Activated CD4-positive, CD25-positive, alpha-beta regulatory T cell treated with anti-CD3 and anti-CD28 coated beads, Interleukin-2, amount 50 U/mL, for 24 hours (primary cell): ENCODE data around the gene SPHK2.

Experiments used
- ATAC-seq, 2 donors: fragments of 150-1000 bp; cut with Tn5 transposase; one replicate each; pipeline ENCODE4 v1.10.0; 2021; ENCODE audit warnings: mild to moderate bottlenecking in 1 of 2, moderate library complexity in 1 of 2

Gene SPHK2

GRCh38 chr19:48603850-48604249 lies 15.5 kb upstream of the SPHK2 start:
- ATAC-seq, result no peak

- ATAC-seq, result no peak
Measured at GRCh38 chr19:48606463-48607358, 12.6 kb upstream of the SPHK2 start, which contains the start of gene SPACA4. TSS of gene SPACA4 (plus strand) at chr19:48606742. CDS start at chr19:48606979, 237 bp downstream.

- no peak for ATAC-seq
Measured at GRCh38 chr19:48607359-48607755, 11.9 kb upstream of the SPHK2 start.

- ATAC-seq, result peak; percentile 62 to 72
Measured at GRCh38 chr19:48608798-48609263, 10.5 kb upstream of the SPHK2 start.

- ATAC-seq, result no peak
Measured at GRCh38 chr19:48609571-48610108, 9.7 kb upstream of the SPHK2 start.

- ATAC-seq, result no peak
Measured at GRCh38 chr19:48611872-48612271, 7.4 kb upstream of the SPHK2 start.

GRCh38 chr19:48613024-48613851 lies 6.1 kb upstream of the SPHK2 start:
- no peak for ATAC-seq

GRCh38 chr19:48613852-48614435 lies 5.4 kb upstream of the SPHK2 start:
- peak; percentile 2 to 3 for ATAC-seq

GRCh38 chr19:48614436-48615230 lies 4.7 kb upstream of the SPHK2 start, which contains the start of gene FAM83E:
TSS of gene FAM83E (minus strand) at chr19:48615076. CDS start at chr19:48613372, 1,704 bp downstream.
- no peak for ATAC-seq

- ATAC-seq, result no peak
Measured at GRCh38 chr19:48615231-48616040, 3.9 kb upstream of the SPHK2 start.

- no peak for ATAC-seq
Measured at GRCh38 chr19:48616041-48616436, 3.3 kb upstream of the SPHK2 start.

- ATAC-seq, result no peak
Measured at GRCh38 chr19:48616491-48617056, 2.7 kb upstream of the SPHK2 start.

- ATAC-seq, result no peak
Measured at GRCh38 chr19:48617146-48617937, 2.0 kb upstream of the SPHK2 start.

GRCh38 chr19:48618278-48618915 lies 909 bp upstream of the SPHK2 start:
- ATAC-seq, result no peak

- ATAC-seq, result no peak
Measured at GRCh38 chr19:48619692-48620585, 633 bp downstream of the SPHK2 start.

- no peak for ATAC-seq
Measured at GRCh38 chr19:48623556-48624066, 4.3 kb downstream of the SPHK2 start.

GRCh38 chr19:48624067-48624594 lies 4.8 kb downstream of the SPHK2 start:
- ATAC-seq, result peak; percentile 73 to 79
